Measurements from ENCODE around the gene TM7SF3.

Gene TM7SF3

DNA sequence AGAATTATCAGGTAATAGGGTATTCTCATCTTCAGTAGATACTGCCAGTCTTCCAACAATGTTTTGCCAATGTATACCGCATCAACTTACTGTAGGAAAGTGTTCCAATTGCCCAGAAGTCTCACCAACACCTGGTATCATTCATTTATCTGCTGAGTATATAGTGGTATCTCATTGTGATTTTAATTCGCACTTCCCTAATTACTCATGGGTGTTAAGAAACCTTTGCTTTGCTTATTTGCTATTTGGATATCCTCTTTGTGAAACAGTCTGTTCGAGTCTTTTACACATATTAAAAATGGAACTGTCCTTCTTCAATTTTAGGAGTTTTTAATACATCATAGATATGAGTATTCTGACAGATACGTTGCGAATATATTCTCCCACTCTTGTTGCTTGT is 6.1 kb downstream of the TM7SF3 start:
- ChIA-PET CTCF (interaction anchor here (1.1 kb wide), 1 partner anchor 298 kb away, joined by 3 read pairs; no protein-coding TSS in a partner anchor), POLR2A (no interaction called here)
- TF ChIP-seq, protein P1, sequence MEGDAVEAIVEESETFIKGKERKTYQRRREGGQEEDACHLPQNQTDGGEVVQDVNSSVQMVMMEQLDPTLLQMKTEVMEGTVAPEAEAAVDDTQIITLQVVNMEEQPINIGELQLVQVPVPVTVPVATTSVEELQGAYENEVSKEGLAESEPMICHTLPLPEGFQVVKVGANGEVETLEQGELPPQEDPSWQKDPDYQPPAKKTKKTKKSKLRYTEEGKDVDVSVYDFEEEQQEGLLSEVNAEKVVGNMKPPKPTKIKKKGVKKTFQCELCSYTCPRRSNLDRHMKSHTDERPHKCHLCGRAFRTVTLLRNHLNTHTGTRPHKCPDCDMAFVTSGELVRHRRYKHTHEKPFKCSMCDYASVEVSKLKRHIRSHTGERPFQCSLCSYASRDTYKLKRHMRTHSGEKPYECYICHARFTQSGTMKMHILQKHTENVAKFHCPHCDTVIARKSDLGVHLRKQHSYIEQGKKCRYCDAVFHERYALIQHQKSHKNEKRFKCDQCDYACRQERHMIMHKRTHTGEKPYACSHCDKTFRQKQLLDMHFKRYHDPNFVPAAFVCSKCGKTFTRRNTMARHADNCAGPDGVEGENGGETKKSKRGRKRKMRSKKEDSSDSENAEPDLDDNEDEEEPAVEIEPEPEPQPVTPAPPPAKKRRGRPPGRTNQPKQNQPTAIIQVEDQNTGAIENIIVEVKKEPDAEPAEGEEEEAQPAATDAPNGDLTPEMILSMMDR (IDR thresholded peaks at IDR 0.05; ENCODE audit: insufficient read depth, low read length, missing control alignments): no peak
- DNase-seq (ENCODE audit: low read depth, low spot score): no peak
- no peak overlapping the region for H3K4me3 ChIP-seq (ENCODE audit: low read depth, low read length)

GRCh38 chr12:27006797-27007467 is 7.3 kb downstream of the TM7SF3 start:
- TF ChIP-seq, protein P1 (IDR thresholded peaks at IDR 0.05; ENCODE audit: insufficient read depth, low read length, missing control alignments): no peak
- POLR2A ChIA-PET: no interaction called here
- no peak for DNase-seq (ENCODE audit: low read depth, low spot score)
- CTCF ChIA-PET: interaction anchor here (0.8 to 1.1 kb wide), 2 partner anchors 8 to 291 kb away, joined by 3 read pairs; no protein-coding TSS in a partner anchor
- H3K4me3 ChIP-seq (ENCODE audit: low read depth, low read length): no peak overlapping the region

DNA sequence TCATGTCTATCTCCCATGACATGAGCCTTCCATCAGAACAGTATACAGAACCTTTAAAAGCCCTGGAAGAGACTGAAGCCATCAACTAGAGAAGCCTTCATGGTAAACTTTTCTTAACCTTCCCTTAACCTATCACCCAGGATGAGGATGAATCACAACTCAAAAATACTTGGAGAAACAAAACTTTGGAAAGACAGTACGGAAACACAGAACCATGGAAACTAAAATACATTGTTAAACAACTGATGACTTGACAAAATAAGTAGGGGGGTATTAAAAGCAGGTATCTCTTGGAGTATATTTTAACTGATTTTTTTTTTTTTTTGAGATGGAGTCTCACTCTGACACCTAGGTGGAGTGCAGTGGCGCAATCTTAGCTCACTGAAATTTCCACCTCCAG is 8.7 kb downstream of the TM7SF3 start:
- TF ChIP-seq, protein P1 (IDR thresholded peaks at IDR 0.05; ENCODE audit: insufficient read depth, low read length, missing control alignments): no peak
- CTCF ChIA-PET: no interaction called here
- H3K4me3 ChIP-seq (ENCODE audit: low read depth, low read length): no peak overlapping the region
- POLR2A ChIA-PET: no interaction called here
- DNase-seq (ENCODE audit: low read depth, low spot score): no peak

DNA sequence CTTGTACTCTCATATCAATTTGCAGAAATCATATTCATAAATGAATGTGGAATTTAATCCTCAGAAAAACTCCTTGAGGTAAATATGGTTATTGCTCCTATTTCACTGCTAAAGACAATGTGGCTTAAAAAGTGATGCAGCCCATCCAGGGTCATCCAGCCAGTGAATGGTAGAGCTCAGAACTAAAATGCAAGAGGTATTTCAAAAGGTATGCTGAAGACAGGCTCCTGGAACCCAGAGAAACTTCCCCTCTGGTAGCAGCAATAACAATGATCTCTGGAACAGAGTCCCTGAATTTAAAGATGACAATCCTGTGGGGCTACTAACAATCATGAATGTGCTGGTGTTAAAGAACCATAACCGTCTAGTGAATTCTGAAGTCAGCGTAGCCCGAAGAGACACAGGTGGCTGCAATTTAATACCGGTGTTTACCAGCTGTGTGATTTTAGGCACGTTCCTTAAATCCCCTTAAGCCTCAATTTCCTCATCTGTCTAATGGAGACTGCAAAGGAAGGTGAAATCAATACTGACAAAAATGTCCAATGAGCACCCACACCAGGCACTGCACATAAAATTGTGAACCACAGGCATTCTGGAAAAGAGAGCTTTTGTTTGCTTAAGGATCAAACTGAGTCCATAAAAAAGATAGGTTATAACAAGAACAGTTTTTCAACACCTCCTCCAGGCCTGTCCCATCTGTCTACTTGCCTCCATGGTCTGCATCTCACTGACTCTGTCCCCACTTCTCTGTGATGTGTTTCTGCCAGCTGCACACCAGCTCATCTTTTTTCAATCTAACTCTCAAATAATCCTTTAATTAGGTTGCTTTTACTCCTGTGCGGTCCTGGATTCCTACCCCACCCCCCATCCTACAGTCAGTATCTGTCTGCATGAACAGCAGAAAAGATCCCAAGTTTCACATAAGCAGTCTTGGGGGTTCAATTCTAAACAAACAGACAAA is 10.5 kb downstream of the TM7SF3 start:
- TF ChIP-seq, protein P1 (IDR thresholded peaks at IDR 0.05; ENCODE audit: insufficient read depth, low read length, missing control alignments): no peak
- no peak overlapping the region for H3K4me3 ChIP-seq (ENCODE audit: low read depth, low read length)
- POLR2A ChIA-PET: no interaction called here
- DNase-seq (ENCODE audit: low read depth, low spot score): no peak
- CTCF ChIA-PET: interaction anchor here (0.9 to 10.2 kb wide), 3 partner anchors 9 to 253 kb away, joined by 3 to 101 read pairs (median 8); partner anchors contain the start of gene TM7SF3

DNA sequence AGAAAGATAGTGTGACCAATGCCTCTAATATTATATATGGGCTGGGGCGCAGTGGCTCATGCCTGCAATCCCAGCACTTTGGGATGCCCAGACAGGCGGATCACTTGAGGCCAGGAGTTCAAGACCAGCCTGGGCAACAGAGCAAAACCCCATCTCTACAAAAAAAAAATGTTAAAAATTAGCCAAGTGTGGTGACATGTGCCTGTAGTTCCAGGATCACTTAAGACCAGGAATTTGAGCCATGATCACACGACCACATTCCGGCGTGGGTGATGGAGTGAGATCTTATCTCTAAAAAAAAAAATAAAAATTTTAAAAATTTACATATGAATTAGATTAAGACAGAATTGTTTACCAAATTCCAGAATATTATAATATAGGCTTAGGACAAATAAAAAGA is 12.0 kb downstream of the TM7SF3 start:
- TF ChIP-seq, protein P1 (IDR thresholded peaks at IDR 0.05; ENCODE audit: insufficient read depth, low read length, missing control alignments): no peak
- CTCF ChIA-PET: interaction anchor here (1.3 to 10.2 kb wide), 2 partner anchors 10 to 11 kb away, joined by 5 to 101 read pairs; partner anchors contain the start of gene TM7SF3

DNA sequence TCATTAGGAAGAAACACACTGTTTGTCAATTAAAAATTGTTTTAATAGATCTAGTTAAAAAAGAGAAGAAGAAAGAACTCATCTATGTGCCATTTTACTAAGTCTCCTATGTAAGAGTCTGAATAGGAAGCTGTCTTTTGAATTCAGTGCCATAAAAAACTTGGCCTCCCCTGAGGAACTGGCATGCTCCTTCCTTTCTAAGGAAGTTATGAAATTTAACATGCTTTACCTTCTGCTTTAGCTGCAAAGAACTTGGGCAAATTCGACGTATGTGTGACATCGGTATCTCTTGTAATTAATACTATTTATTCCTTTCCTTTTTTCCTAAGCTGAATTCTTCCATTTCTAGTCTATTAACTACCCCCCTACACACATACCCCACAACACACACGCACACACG is 12.5 kb downstream of the TM7SF3 start:
- DNase-seq (ENCODE audit: low read depth, low spot score): no peak
- H3K4me3 ChIP-seq (ENCODE audit: low read depth, low read length): no peak overlapping the region
- ChIA-PET POLR2A (no interaction called here), CTCF (interaction anchor here (0.9 to 10.2 kb wide), 4 partner anchors 9 to 305 kb away, joined by 3 to 101 read pairs (median 4); partner anchors contain the start of gene TM7SF3)
- TF ChIP-seq, protein P1 (IDR thresholded peaks at IDR 0.05; ENCODE audit: insufficient read depth, low read length, missing control alignments): no peak

More for the DNA sequence above, 12.0 kb downstream of the TM7SF3 start:
- no peak for DNase-seq (ENCODE audit: low read depth, low spot score)
- no peak overlapping the region for H3K4me3 ChIP-seq (ENCODE audit: low read depth, low read length)
- POLR2A ChIA-PET: no interaction called here
